H9 (cell line): Measurements from ENCODE around the gene TMEM198. TPM values are rescaled to one million over a fixed set of nuclear protein-coding genes. Genes with fewer than 3 reads are reported as not detected.
A peak's percentile ranks its signal among the peaks of the same experiment; 100 is the strongest.

Experiments used
- DNase-seq: peaks from one replicate; pipeline ENCODE4 v3.0.0-alpha.2; 2017
- H2AFZ ChIP-seq: one replicate; pipeline ENCODE4 v1.6.1; 2013; ENCODE audit warnings: mild to moderate bottlenecking, low read length, control low read depth, moderate library complexity
- H2AK5ac ChIP-seq: 2 replicates; pipeline ENCODE4 v1.6.1; 2013; ENCODE audit warnings: low read length, control low read depth, mixed read lengths; ENCODE audit not compliant: insufficient read length
- H2BK120ac ChIP-seq: one replicate; pipeline ENCODE4 v1.6.1; 2013; ENCODE audit warnings: low read depth, mild to moderate bottlenecking, low read length, control low read depth, inconsistent platforms; ENCODE audit not compliant: poor library complexity, severe bottlenecking
- H2BK12ac ChIP-seq: 2 replicates; pipeline ENCODE4 v1.6.1; 2013; ENCODE audit warnings: low read length, control low read depth, mixed read lengths, low read depth; ENCODE audit not compliant: insufficient read length
- H2BK15ac ChIP-seq: 2 replicates; pipeline ENCODE4 v1.6.1; 2013; ENCODE audit warnings: low read depth, low read length, control low read depth
- H2BK20ac ChIP-seq: one replicate; pipeline ENCODE4 v1.6.1; 2013; ENCODE audit warnings: low read depth, mild to moderate bottlenecking, low read length, control low read depth, inconsistent platforms; ENCODE audit not compliant: poor library complexity, severe bottlenecking
- H2BK5ac ChIP-seq: 2 replicates; pipeline ENCODE4 v1.6.1; 2013; ENCODE audit warnings: low read length, control low read depth, mixed read lengths; ENCODE audit not compliant: insufficient read length
- H3K14ac ChIP-seq: 2 replicates; pipeline ENCODE4 v1.6.1; 2013; ENCODE audit warnings: low read length, control low read depth; ENCODE audit not compliant: insufficient read depth
- H3K18ac ChIP-seq: 2 replicates; pipeline ENCODE4 v1.6.1; 2013; ENCODE audit warnings: low read depth, mild to moderate bottlenecking, mixed read lengths, low read length, control low read depth; ENCODE audit not compliant: insufficient read length
- H3K23ac ChIP-seq: 2 replicates; pipeline ENCODE4 v1.6.1; 2013; ENCODE audit warnings: low read length, control low read depth, mixed read lengths, low read depth; ENCODE audit not compliant: insufficient read length
- H3K23me2 ChIP-seq: 2 replicates; pipeline ENCODE4 v1.6.1; 2013; ENCODE audit warnings: low read depth, mild to moderate bottlenecking, mixed read lengths, low read length, control low read depth; ENCODE audit not compliant: insufficient read length, poor library complexity, severe bottlenecking
- H3K27ac ChIP-seq: 2 replicates; pipeline ENCODE4 v1.5.1; 2013; ENCODE audit warnings: low read length, control low read depth, mixed read lengths, low read depth; ENCODE audit not compliant: insufficient read length
- H3K27me3 ChIP-seq: 2 replicates; pipeline ENCODE4 v1.6.1; 2013; ENCODE audit warnings: low read length, control low read depth, inconsistent platforms; ENCODE audit not compliant: insufficient read depth
- H3K4ac ChIP-seq: 2 replicates; pipeline ENCODE4 v1.6.1; 2013; ENCODE audit warnings: low read depth, mild to moderate bottlenecking, control low read depth, inconsistent platforms, low read length, moderate library complexity
- H3K4me1 ChIP-seq: 2 replicates; pipeline ENCODE4 v1.6.1; 2013; ENCODE audit warnings: low read length, control low read depth, inconsistent platforms; ENCODE audit not compliant: insufficient read depth
- H3K4me2 ChIP-seq: 2 replicates; pipeline ENCODE4 v1.6.1; 2013; ENCODE audit warnings: low read length, control low read depth, mixed read lengths; ENCODE audit not compliant: insufficient read length, insufficient read depth
- H3K56ac ChIP-seq: 2 replicates; pipeline ENCODE4 v1.6.1; 2013; ENCODE audit warnings: low read depth, mild to moderate bottlenecking, mixed read lengths, low read length, control low read depth; ENCODE audit not compliant: insufficient read length
- H3K79me1 ChIP-seq: 2 replicates; pipeline ENCODE4 v1.6.1; 2013; ENCODE audit warnings: low read depth, mild to moderate bottlenecking, moderate library complexity, low read length, control low read depth, inconsistent platforms; ENCODE audit not compliant: insufficient read depth, poor library complexity, severe bottlenecking
- H3K79me2 ChIP-seq: 2 replicates; pipeline ENCODE4 v1.6.1; 2013; ENCODE audit warnings: low read length, control low read depth, inconsistent platforms; ENCODE audit not compliant: insufficient read depth
- H3K9ac ChIP-seq: 2 replicates; pipeline ENCODE4 v1.6.1; 2013; ENCODE audit warnings: low read length, control low read depth, mixed read lengths; ENCODE audit not compliant: insufficient read length; ENCODE audit errors: extremely low read depth
- H3K9me3 ChIP-seq: one replicate; pipeline ENCODE4 v1.6.1; 2013; ENCODE audit warnings: low read depth, low read length, inconsistent platforms; ENCODE audit not compliant: control insufficient read depth
- H3T11ph ChIP-seq: one replicate; pipeline ENCODE4 v1.6.1; 2013; ENCODE audit warnings: mild to moderate bottlenecking, low read length, control low read depth, inconsistent platforms
- H4K20me1 ChIP-seq: one replicate; pipeline ENCODE4 v1.6.1; 2013; ENCODE audit not compliant: control insufficient read depth, insufficient read length, insufficient read depth
- H4K5ac ChIP-seq: 2 replicates; pipeline ENCODE4 v1.6.1; 2013; ENCODE audit warnings: low read depth, mild to moderate bottlenecking, mixed read lengths, low read length, control low read depth; ENCODE audit not compliant: insufficient read length
- H4K8ac ChIP-seq: replicated peaks from 2 replicates; pipeline ENCODE4 v1.6.1; 2013; ENCODE audit warnings: low read length, control low read depth, mixed read lengths, low read depth; ENCODE audit not compliant: insufficient read length
- H4K91ac ChIP-seq: 2 replicates; pipeline ENCODE4 v1.6.1; 2013; ENCODE audit warnings: low read depth, mild to moderate bottlenecking, moderate library complexity, mixed read lengths, low read length, control low read depth; ENCODE audit not compliant: insufficient read length
- H3K27ac Mint-ChIP-seq, 3 experiments: 2 replicates in 2 of 3; 3 replicates in 1 of 3; pipeline ENCODE4 v1.8.0; 2020 to 2021; ENCODE audit warnings: mixed read lengths in 3 of 3, mild to moderate bottlenecking in 1 of 3, moderate library complexity in 1 of 3
- H3K27me3 Mint-ChIP-seq: 2 replicates; pipeline ENCODE4 v1.8.0; 2021; ENCODE audit warnings: low read depth, mild to moderate bottlenecking, moderate library complexity, mixed read lengths
- H3K36me3 Mint-ChIP-seq, 3 experiments: 2 replicates in 2 of 3; 3 replicates in 1 of 3; pipeline ENCODE4 v1.8.0; 2020 to 2021; ENCODE audit warnings: low read depth in 3 of 3, mixed read lengths in 3 of 3; ENCODE audit not compliant: insufficient read depth in 1 of 3
- H3K4me1 Mint-ChIP-seq, 2 experiments: 2 replicates each; pipeline ENCODE4 v1.8.0; 2020; ENCODE audit warnings: mixed read lengths in 2 of 2
- H3K4me3 Mint-ChIP-seq, 2 experiments: 2 replicates in 1 of 2; 3 replicates in 1 of 2; pipeline ENCODE4 v1.8.0; 2020 to 2021; ENCODE audit warnings: mild to moderate bottlenecking in 2 of 2, mixed read lengths in 2 of 2, moderate library complexity in 1 of 2
- H3K9me3 Mint-ChIP-seq, 2 experiments: 2 replicates in 1 of 2; 3 replicates in 1 of 2; pipeline ENCODE4 v1.8.0; 2020; ENCODE audit warnings: mild to moderate bottlenecking in 2 of 2, mixed read lengths in 2 of 2, moderate library complexity in 1 of 2
- CTCF ChIP-seq: fragments of 200-600 bp; sonication (generic); conservative IDR thresholded peaks from 3 replicates; pipeline ENCODE4 v1.8.0; 2021; ENCODE audit warnings: antibody characterized with exemption, mild to moderate bottlenecking
- WGBS: extraction: QIAGEN DNeasy Blood & Tissue Kit; methylation state at CpG from one replicate; pipeline ENCODE4 v1.1.7; 2013; ENCODE audit warnings: missing lambda C conversion rate, low lambda C conversion rate, mixed read lengths; ENCODE audit not compliant: insufficient read length; ENCODE audit errors: extremely low coverage; 5-methylcytosine and 5-hydroxymethylcytosine counted together
- total RNA-seq: library from RNA; stranded (reverse); gene quantifications from 2 replicates; pipeline ENCODE4 v1.2.1, GENCODE V29; 2021

Gene TMEM198
- total RNA-seq, 1 experiment from 2014 or later: 7.7 TPM

DNA sequence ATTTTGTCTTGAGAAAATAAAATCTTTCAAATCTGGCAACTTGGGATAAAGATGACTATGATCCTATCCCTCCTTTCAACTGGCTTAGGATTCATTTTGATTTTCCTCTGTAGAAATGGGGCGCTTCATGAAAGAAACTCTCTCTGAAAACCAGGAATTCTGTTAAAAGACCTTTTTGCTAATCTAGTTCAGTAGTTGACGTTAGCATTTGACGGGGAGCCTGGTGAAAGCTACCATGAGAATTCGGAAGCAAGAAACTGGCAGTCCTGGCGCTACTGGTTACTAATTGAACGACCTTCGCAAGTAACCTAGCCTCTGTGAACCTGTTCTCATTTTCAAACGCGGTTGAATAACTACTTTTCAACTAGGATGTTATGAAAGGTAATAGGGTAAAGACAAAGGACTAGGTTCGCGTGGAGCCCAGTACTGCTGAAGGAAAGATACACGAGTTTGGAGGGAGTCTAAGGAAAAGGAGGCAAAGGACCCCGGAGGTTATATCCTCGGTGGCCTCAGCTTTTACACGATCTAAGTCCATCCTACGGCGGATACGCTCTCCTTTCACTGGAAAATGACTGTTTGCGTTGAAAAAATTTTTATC, 53.2 kb downstream of the TMEM198 start:
- Histone ChIP-seq H3K79me2 (no peaks in the 10 kb centered on the region), H4K8ac (no peak overlapping the region), H3K79me1 (no peaks in the 10 kb centered on the region), H3K4me2 (peak overlapping the region; percentile 76), H2BK20ac (no peak overlapping the region), H3K4me1 (peaks cover 3% of the 10 kb centered on the region; the same call in 1 of the 2 replicates), H3K27ac (peak overlapping the region; percentile 98), H3K23ac (no peak overlapping the region), H2BK15ac (no peak overlapping the region), H2BK5ac (peak overlapping the region; percentile 76), H3K14ac (peak overlapping the region; percentile 83; the same call in 1 of the 2 replicates), H3K4ac (no peak overlapping the region; the same call in 1 of the 2 replicates), H4K20me1 (no peaks in the 10 kb centered on the region), H3K18ac (peak overlapping the region; percentile 85), H2AFZ (no peak overlapping the region), H4K91ac (no peak overlapping the region), H2AK5ac (no peak overlapping the region), H2BK12ac (peak overlapping the region; percentile 94), H3K23me2 (peaks cover 6% of the 10 kb centered on the region), H3T11ph (no peak overlapping the region), H3K9me3 (no peaks in the 10 kb centered on the region), H3K9ac (peak overlapping the region; percentile 80), H2BK120ac (peak overlapping the region; percentile 70), H3K27me3 (no peaks in the 10 kb centered on the region), H4K5ac (peak overlapping the region; percentile 36), H3K56ac (no peak overlapping the region)
- Mint-ChIP-seq H3K36me3 (peaks cover 2 to 11% (median 8%) of the 10 kb centered on the region in 3 experiments; a peak in 4 of 7 replicates), H3K9me3 (no peaks in the 10 kb centered on the region), H3K4me3 (peak overlapping the region; percentile 92 to 94), H3K27ac (peak overlapping the region; percentile 96 to 99 (median 98)), H3K4me1 (peaks cover 28% of the 10 kb centered on the region in 2 experiments), H3K27me3 (peaks cover 2% of the 10 kb centered on the region; the same call in 1 of the 2 replicates)
- no CpG with 5 or more reads among the region's 19 CpGs for WGBS
- TF ChIP-seq CTCF: no peak
- DNase-seq: no peak
